MV-4-11 (cell line): Measurements from ENCODE around the gene NAT8L.

Experiments
- DNase-seq: peaks from one replicate; lab custom pipeline; 2025; lab: John Stamatoyannopoulos, UW

NAT8L gene

DNA sequence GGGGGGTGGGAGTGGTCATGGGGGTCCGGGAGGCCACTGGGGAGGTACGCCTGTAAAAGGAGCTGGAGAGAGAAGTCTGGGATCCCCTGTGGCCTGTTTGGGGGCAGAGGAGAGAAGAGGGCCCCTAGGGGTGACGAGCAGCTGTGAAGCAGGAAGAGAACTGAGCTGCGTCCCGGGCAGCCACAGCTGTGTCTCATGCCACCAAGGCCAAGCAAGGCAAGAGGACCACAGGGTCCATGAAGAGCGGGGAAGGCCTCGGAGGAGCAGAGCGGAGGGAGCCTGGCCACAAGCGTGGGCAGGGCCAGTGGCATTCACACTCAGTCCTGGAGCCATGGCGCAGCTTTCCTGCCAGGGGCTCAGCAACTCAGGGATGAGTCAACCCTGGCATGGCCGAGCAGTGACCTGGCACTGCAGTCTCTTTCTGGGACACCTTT is 13.6 kb upstream of the NAT8L start:
- no peak for DNase-seq

DNA sequence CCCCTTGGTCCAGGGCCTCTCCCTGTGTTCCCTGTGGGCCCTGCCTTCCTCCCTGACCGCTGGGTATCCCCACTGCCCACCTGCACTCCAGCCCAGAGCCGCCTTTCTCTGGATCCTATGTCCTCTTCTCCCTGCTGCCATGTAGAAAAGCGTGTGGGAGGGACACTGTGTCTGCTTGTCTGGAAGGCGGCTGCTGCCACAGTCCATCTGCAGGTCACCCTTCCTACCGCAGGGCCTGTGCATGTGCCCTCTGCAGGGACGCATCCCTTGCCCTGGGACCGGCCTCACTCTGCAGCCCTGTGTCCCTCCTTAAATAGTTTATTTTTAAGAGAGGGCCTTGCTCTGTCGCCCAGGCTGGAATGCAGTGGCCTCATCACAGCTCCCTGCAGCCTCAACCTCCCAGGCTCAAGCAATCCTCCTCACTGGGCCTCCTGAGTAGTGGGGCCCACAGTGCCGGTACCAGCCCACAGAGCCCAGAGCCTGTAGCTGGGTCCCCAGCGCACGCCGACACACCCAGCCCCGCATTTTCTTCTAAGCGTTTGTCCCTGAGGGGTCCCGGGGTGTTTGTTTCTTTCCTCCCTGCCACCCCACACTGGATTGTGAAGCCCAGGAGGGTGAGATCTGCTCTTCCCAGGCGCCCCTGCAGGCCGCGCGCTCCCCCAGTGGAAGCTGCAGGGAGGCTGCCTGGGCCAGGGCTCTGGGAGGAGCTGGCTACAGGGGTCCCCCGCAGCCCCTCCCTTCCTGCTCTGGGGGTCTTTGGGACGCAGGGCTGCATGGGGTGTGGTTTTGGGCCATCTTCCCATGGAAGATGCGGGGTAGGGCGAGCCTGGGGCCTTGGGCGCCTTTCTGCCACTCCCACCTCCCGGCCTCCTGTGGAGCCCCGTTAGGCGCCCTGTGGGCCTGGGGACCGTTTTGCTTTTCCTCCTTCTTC is 12.8 kb upstream of the NAT8L start:
- DNase-seq = no peak

DNA sequence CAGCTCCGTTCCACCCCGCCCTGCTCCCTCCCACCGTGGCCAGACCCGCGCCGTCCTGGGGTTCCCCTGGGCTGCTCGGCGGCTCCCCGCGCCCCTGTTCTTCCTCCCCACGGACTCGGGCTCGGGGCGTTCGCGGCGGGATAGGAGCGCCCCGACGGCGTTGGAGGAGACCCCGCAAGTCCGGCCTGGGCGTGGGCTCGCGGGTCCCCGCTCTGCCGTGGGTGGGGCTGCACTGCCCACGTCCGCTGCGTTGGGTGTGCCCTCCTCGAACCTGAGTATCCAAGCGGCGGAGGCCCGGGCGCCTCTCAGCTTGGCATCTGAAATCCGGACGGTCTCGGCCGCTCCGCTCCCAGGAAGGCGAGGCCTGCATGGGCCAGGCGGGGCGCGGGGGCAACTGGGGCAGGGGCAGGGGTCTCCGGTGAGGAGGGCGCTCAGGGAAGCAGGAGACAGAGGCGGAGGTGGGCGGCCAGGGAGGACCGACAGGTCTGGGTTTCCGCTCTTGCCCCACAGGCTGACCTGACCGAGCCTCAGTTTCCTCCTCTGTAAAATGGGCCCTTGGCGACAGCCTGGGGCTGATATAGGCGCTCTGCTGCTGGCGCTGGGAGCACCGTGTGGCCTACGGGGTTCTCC is 12.0 kb upstream of the NAT8L start:
- no peak for DNase-seq

DNA sequence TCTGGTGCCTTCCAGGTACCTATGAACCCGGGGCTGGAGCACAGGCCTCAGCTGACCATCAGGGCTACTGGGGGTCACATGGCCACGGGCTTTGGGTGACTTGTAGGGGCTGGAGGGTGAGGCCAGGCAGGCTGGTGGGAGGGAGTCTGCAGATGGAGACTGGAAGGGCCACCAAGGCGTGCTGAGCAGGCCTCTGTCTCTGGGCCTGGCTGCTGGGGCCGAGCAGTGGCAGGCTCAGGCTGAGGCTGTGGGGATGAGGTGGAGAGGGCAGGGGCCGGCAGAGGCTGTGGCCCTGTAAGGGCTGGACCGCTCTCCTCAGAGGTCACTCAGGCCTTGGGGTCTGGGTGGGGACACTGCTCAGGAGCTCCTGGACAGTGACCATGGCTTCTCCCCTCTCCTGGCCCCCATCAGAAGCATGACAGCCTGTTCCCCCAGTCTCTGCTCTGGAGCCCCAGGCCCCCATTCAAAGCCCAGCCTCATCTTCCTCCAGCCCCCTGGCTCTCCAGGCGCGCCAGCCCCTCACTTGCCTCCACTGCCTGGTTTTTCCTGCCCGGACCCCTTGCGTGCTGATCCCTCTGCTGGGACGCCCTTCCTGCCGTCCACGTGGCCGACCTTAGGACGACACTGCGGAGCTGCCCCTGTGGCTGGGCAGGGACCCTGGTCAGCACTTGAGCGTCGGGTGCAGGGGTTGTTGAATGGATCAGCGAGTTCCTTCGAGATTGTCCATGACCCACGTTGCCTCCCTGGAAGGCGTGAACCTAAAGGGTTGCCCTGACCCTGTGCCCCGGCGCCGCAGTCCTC is 11.1 kb upstream of the NAT8L start:
- DNase-seq = no peak

DNA sequence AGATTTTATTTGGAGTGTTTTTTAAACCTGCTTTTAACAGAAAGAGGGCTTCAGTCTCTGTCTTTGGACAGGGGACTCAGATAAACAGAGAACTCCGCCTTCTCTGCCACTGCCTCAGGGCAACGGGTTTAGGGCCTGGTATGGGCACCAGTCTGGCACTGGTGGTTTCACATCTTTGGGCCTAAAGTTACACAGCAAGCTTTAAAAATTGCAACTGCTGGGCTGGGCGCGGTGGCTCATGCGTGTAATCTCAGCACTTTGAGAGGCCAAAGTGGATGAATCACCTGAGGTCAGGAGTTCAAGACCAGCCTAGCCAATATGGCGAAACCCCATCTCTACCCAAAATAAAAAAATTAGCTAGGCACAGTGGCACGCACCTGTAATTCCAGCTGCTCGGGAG is 10.3 kb upstream of the NAT8L start:
- DNase-seq = no peak

DNA sequence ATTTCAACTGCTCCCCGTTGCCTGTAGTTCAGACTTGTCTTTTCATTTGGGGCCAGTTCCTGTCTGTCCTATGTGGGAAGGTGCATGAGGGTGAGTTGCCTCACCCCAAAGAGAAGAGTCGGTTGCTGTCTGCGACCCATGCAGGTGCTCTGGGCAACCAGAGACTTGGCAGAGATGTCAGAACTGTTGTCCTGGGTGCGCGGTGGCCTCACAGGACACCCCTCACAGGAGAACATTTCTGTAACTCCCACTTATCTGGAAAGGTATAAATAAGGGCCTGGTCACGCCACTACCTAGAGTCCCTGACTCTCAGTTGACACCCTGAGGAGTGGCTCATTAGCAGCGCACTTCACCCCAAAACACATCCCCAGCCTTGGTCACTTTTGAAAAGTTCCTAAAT is 9.7 kb upstream of the NAT8L start:
- DNase-seq = no peak

DNA sequence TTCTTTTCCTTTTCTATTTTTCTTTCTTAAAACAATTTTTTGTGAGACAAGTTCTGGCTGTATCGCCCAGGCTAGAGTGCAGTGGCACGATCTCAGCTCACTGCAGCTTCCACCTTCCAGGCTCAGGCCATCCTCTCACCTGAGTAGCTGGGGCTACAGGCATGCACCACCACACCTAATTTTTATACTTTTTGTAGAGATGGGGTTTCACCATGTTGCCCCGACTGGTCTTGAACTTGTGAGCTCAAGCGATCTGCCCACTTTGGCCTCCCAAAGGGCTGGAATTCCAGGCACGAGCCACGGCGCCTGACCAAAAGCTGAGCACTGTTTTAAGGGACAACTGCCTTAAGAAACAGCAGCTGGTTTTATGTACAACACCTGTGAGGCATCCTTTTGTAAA is 9.3 kb upstream of the NAT8L start:
- no peak for DNase-seq

DNA sequence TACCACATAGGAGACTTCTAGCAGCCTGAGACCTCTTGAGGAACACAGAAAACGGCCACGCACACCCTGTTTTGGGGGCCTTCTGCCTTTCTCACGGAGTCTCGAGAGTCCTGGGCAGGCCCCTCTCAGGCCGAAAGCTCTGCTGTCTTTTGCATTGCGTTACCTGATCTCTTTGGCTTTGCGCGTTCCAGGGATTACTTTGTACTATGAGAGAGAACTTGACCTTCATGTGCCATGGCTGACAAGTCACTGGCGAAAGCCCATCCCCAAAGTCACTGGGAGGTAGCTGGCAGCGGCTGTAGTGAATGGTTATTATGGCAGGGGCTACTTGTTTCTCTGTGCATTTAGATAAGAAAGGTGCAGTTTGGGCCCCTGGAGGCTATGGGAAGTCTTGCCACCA is 8.0 kb upstream of the NAT8L start:
- no peak for DNase-seq

DNA sequence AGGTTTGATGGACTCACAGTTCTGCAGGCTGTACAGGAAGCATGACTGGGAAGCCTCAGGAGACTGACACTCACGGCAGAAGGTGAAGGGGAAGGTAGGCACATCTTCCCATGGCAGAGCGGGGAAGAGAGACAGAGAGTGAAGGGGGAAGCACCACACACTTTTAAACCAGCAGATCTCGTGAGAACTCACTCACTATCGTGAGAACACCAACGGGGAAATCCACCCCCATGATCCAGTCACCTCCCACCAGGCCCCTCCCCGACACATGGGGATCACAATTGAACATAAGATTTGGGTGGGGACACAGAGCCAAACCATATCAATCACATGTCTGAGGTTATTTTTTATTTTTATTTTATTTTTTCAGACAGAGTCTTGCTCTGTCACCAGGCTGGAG is 4.9 kb upstream of the NAT8L start:
- no peak for DNase-seq

DNA sequence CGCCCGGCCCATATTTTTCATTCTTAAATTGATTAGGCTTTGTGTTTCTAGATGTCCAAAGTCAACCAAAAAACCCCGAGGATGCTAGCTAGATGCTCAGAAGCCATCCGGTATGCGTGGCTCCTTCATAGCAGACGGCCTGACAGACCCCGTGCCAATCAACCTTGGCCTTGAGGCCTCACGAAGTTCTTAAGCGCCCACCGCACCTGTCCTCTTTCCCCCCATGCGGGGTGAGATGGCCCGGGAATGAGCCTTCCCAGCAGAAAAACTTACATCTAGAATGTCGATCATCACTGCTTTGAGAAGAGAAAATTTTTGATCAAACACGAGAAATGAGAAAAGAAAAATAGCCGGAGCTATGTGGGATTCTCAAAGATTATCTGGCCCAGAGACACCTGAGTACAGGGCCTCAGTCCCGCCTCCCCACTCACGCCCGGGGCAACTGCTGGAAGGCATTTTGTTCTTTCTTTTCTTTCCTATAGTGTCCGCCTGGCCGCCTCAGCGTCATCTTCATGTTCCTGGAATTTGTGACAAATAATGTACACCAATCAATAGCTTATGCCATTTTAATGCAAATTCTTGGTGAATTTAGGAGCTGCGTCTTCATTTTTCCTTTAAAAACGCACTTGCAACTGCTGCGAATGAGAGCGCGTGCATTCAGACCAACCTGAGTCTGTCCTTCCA is 1.6 kb upstream of the NAT8L start:
- no peak for DNase-seq

DNA sequence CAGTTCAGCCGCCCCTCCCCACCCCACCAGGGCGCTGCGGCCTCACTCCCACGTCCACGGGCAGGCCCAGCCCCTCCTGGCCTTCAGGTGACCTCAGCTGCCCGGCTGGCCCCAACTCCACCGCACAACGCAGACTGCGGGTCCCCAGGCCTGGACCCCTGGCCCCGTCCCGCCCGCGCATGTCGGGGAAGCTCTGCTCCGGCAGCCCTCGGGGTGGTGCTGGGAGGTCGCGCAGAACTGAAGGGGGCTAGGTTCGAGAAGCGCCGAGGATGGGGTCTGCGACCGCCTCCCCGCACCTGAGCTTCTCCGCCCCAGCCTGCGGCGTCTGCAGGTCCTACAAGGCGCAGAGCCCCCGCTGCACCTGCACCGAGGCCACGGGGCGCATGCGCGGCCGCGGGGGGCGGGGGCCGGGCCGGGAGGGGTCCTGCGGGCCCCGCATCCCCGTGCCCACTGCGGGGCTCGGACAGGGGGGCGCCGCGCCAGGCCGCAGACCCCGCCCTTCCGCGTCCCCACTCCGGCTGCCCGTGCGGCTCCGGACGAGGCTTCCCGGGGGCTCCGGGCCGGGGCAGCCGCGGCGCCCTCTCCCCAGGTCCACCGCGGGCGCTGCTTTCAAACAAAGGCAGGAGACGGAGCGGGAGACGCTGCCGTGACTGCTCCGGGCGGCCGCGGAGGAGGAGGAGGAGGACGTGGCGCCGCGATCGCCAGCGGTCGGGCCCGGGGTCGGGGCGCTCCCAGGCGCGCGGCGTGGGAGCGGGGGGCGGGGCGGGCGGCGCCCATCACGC is 672 bp upstream of the NAT8L start:
- no peak for DNase-seq

DNA sequence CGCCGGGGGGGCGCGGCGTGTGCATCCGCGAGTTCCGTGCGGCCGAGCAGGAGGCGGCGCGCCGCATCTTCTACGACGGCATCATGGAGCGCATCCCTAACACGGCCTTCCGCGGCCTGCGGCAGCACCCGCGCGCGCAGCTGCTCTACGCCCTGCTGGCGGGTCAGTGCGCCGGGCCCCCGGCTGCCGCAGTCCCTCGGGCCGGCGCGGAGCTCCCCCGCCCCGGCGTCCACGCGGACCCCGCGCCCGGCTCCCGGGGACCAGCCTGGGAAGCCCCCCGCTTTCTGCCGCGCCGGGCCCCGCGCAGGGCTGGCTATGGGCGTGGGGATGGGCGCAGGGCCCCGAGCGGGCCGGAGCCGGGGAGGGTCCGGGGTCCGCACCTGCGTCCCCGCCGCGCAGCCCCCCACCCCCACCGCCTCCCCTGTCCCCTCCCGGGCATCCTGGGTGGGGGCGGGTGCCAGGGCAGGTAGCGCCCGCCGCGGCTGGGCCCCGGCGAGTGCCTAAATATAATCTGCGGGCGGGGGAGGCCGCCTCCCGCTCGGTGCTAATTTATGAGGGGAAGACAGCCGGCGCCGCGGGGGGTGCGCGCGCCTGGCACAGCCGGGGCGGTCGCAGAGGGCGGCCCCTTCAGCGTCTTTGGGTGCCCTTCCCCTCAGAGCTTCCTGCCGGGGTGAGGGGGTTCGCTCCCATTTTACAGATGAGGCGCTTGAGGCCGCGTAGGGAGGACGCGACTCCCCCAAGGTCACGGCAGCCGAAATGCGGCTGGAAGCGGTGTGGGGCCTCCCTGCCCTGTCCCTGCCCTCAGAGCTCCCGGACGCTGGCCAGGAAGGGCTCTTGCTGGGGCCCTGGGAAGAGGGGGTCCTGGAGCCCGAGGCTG is 837 bp downstream of the NAT8L start:
- DNase-seq = peak; percentile 8

DNA sequence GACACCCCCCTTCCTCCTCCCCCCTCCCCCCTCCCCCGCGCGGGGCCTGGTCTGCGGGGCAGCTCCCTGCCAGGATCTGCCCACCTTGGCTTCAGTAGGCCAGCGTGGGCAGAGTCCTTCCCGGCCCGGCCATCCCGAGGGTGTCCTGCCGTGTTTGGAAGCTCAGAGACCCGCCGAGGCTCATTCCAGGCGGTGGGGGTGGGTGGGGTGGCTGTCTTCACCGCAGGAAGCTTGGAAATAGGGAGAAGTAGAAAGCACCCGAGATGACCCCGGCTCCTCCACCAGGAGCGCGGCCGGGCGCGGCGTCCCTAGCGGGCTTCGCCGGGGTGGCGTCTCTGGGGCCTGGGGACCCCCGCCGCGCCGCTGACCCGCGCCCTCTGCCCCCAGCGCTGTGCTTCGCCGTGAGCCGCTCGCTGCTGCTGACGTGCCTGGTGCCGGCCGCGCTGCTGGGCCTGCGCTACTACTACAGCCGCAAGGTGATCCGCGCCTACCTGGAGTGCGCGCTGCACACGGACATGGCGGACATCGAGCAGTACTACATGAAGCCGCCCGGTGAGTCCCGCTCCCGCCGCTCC is 1.6 kb downstream of the NAT8L start:
- no peak for DNase-seq

DNA sequence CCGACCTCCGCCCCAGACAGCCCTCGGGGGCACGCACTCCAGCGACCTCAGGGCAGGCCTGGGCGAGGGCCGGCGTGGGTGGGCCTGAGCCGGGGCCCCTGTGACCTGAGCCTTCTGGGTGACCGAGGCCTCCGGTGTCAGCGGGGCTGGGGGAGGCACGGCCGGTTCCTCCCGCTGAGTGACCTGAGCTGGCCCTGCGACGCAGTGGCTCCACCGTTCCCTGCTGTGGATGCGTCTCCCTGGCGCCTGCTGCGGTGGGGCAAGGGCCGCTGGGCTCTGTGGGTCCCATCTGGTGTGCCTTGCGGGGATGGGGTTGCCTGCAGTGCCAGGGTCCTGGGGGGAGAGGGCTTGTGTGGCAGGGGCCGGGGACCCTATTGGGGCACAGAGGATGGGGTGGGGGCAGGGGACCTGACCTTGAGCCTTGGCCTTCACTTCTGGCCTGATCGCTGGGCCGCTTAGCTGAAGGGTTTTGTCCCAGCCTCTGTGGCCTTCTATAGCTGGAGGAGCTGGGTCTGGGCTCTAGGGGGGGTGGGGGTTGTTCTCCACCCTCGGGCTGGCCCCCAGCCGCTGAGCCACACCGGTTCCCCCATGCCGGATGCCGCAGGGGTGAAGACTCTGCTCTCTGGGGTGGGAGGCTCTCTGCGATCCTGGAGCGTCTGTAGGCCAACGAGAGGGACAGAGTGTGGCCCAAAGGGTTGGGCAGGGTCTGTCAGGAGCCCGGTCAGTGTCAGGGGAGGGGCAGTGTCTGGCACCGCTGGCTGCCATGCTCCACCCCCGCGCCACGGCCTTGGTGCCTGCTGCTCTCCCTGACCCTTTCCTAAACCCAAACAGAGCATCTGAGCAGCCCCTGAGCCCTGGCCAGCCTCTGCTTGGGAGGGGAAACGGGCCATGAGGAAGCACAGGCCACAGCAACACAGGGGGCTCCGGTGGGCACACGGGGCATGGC is 2.3 kb downstream of the NAT8L start:
- DNase-seq = no peak

DNA sequence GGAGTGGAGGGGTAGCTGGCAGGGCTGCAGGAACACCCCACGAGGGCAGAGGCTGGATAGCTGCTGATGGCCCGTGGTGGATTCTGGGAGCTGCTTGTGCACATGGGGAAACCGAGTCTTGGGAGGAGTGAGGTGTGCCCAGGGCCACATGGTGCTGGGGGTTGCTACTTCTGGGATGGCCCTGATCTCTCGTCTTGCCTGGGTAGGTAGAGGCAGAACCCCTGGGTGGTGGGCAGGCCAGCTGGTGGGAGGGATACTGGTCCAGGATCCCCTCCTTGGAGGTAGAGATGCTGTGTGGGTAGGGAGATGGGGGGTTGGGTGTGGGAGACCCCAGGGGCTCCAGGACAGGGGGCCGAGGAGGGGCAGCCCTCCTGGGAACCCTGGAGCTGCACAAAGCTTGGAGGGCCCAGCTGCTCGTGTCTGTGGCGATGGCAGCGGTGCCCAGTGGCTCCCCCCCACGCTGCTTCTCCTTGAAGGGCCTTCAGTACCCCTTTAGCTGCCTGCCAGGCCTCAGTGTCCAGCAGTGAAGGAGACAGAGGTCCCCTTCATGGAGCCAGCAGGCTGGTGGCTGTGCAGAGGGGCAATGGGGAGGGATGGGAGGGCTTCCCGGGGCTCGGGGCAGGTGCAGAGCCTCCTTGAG is 3.2 kb downstream of the NAT8L start:
- no peak for DNase-seq

DNA sequence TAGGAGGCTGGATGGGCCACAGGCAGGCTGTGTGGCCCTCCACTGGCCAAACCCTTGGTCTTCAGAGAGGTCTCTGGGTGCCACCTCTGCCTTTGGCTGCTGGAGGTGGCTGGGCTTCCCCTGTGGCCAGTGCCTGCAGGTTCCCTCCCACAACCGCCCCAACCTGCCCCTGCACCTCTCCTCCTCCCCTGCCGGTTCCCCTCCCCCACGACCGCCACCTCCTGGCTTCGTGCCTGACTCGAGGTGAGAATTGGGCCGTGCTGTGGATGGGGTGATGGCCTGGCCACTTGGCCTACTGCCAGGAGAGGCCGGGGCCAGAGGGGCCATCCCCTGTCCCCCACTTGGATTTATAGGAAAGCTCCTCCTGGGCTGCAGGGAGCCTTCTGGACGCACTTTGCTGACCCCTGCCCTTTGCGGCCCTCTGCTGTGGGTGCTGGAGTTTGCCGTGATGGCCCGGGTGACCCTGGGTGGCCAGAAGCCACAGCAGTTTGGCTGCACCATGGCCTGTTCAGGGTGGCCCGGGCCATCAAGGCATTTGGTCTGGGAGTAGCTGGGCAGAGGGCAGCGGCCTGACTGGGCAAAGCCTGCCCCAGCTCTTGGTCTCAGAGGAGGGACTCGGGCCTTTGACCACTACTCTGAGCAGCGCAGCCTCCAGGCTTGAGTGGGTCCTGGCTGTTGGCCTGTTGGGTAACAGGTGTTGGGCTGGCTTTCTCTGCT is 3.8 kb downstream of the NAT8L start:
- no peak for DNase-seq

DNA sequence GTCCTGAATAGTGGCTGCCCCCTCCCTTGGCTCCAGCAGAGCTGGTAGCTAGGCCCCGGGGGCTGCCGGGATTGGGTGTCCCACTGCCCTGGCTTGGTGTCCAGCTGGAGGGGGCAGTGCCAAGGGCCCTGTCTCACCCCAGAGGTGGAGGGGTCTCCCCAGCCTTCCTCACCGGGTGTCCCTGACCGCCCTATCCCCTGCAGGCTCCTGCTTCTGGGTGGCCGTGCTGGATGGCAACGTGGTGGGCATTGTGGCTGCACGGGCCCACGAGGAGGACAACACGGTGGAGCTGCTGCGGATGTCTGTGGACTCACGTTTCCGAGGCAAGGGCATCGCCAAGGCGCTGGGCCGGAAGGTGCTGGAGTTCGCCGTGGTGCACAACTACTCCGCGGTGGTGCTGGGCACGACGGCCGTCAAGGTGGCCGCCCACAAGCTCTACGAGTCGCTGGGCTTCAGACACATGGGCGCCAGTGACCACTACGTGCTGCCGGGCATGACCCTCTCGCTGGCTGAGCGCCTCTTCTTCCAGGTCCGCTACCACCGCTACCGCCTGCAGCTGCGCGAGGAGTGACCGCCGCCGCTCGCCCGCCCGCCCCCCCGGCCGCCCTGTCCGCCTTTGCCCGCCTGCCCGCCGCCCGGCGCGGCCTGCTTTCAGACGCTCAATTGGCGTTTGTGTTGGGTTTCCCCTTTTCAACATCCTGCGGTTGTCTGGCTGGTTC is 4.6 kb downstream of the NAT8L start:
- no peak for DNase-seq
